GM15510 (cell line): ENCODE data around the gene BIN1.

Experiments
- POLR2A ChIP-seq: IDR thresholded peaks from 3 replicates; pipeline ENCODE4 v1.6.1; 2011; ENCODE audit warnings: borderline replicate concordance; ENCODE audit not compliant: insufficient read length; ENCODE audit errors: extremely low read depth

BIN1 gene

GRCh38 chr2:127118467-127118866, 11.5 kb upstream of the BIN1 start:
- TF ChIP-seq POLR2A, result no peak

DNA sequence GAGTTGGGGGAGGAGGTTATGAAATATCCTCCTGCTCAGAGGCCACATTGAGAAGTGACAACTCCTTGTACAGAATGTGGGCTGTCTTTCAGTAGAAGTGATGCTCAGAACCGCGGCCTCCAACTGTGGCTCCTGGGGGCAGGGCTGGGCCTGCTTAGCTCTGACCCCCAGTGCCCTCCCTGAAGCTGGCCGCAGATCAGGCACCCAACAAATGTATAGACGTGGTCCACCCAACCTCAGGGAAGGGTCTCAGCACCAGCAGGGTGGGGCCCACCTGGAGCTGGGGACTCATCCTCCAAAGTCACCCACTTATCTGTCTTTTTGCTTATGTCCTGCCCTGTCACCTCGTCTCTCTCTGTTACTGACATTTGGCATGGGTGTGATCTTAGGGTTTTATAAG, 11.1 kb upstream of the BIN1 start:
- no peak for TF ChIP-seq POLR2A

DNA sequence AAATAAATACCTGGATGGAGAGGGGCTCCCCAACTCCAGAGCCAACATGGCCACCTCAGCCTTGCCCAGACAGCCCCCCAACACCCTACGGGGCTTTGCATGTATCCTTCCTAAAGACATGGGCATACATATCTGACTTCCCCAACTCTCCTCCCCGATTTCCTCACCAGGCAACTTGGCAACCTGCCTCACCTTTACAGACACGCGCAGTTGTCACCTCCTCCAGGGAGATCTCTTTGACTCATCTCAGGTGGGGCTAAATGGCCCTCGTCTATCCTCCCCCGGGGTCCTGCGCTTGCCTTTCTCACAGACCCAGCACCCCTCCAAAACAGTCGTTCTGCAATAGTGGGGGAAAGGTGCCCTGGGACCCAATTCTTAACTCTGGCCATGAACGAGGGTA, 10.6 kb upstream of the BIN1 start:
- TF ChIP-seq POLR2A, result no peak

DNA sequence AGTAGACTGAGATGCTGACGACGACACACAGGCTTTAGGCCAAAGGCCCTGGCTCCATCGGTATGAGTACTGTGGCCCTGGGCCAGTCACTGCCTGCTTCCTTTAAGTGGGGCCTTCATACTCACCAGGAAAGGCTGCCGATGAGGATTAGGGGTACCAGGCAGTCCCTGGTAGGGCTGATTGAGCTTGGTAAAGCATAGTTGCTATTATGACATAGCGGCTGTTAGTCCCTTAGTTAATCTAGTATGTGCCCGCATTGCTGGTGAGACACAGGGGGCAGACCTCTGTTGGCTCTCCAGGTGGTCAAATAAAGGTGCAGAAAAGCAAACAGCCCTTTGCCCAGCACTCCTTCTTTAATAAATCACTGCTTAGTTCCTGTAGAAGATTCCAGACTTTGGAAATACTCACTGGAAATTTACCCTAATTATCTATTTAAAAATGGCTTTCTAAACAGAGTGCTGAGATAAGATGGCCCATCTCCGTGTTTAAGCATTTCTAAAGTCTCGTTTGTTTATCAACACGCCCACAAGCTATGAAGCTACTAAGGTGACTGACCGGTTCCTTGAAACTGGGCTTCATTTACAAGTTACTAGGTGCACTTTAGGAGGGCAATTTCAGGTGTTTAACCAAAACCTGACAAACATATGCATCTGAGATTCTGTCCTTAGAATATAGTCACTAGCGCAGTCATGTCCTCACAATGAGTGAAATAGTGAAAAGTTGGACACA, 8.7 kb upstream of the BIN1 start:
- TF ChIP-seq POLR2A, result no peak

DNA sequence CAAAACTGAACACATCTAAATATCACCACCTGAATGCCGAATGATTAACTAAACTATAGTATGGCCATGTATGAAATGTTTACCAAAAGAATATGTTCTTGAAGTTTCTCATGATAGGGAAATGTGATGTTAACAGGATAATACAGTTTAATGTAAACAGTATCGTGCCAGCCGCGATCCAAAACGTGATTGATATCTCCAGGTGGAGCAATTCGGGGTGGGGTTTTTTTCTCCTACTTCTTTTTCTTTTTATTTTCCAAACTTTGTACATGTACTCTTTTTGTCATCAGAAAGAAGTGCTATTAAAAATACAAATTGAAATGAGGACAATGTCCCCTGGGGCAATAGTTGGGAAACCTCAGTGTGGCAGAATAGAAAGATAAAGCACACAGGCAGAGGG, 4.0 kb upstream of the BIN1 start:
- no peak for TF ChIP-seq POLR2A

GRCh38 chr2:127108090-127108523, 1.2 kb upstream of the BIN1 start:
- no peak for TF ChIP-seq POLR2A

DNA sequence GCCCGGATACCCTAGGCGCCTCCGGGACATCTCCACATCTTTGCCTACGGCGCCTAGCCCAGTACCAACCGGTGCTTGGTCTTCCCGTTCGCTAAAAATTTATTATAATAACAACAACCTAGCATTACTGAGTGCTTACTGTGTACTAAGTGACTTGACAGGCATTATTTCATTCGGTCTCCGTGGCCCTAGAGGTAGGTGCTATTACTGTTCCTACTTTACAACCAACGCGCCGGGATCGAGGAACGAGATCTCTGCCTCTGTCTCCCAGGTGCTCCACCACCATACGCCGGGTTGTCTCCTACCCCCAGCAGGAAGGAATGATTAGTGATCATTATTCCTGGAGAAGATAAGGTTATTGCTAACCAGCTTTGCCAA, 657 bp upstream of the BIN1 start:
- TF ChIP-seq POLR2A, result no peak

GRCh38 chr2:127106457-127106990, 430 bp downstream of the BIN1 start:
- no peak for TF ChIP-seq POLR2A

GRCh38 chr2:127105656-127106456, 1.1 kb downstream of the BIN1 start:
- no peak for TF ChIP-seq POLR2A

DNA sequence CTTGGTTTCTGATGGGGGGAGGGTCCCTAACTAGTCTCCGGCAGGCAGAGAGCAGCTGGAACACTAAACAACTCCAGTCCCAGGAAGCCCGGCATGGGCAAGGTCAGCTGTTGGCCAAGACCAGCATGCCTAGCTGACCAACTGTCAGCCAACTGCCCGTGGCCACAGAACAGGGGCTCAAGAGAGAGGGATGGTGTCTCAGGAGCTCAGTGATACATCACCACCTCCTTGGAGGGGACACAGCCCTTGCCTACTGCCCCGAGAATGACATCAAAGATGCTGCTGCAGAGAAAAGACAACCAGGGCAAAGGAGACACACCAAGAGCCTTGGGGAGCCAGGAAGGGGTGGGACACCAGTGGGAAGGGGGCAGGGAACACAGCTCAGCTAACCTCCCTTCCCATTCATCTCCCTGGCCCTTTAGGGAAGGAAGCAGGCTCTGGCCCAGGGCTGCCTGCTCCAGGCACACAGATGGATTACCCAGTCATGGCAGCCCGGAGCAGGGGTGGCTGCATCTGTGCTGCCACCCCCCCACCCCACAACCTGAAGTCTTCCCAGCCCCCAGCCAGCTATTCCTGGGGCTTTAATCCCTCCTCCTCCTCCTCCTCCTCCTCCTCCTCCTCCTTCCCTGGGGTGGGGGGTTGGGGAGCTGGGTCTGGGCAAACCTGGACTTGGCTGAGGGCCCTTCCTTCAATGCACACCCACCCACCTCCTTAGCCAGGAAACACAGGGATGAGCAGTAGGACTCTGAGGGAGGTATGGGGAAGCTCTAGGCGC, 1.9 kb downstream of the BIN1 start:
- no peak for TF ChIP-seq POLR2A

GRCh38 chr2:127104166-127104660, 2.7 kb downstream of the BIN1 start:
- TF ChIP-seq POLR2A, result no peak

GRCh38 chr2:127103243-127104165, 3.5 kb downstream of the BIN1 start:
- no peak for TF ChIP-seq POLR2A

DNA sequence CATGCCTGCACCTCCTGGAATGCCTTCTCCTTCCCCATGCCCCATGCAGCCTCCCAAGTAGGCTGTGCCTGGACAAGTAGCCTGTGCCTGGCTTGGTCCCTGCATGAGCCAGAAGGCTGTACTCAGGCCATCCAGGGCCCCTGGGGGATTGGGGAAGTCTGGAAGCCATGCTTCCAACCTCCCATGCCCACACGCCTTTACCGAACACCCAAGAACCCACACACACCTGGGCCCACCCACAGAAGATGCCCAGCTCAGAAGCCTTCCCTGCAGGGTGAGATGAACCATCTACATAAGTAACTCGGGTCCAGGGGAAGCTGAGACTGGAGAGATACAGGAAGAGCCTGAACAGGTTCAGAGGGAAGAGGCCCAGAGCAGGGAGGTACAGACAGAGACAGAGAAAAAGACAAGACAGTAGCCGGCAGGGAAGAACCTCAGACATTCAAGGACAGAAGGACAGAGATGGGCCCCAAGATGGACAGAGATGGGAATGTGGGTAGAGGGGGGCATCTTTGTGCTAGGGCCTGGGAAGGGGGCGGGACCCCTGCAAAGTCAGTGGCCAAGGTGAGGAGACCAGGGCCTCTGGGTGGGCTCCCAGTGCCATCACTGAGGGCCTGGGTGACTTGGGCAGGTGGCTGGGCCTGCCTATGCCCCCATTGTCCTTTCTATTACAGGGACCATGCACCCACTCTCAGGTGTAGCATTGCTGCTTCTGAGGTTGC, 4.3 kb downstream of the BIN1 start:
- TF ChIP-seq POLR2A, result no peak
